G401 (cell line): ENCODE data around the gene CHIA. TPM values are rescaled to one million over a fixed set of nuclear protein-coding genes. Genes with fewer than 3 reads are reported as not detected.
"Not testable (repeated sequence)": the region's sequence is repeated elsewhere in the genome, so short reads cannot be mapped to it uniquely, and the experiment has no call there.

ENCODE experiments used
- DNase-seq: peaks from one replicate; pipeline ENCODE4 v3.0.0-alpha.2; 2015; ENCODE audit warnings: low spot score
- in situ Hi-C: cut with HindIII; loops from 2 replicates; pipeline ENCODE4 v1.10.0; 2016; ENCODE audit warnings: low sequenced_read_pairs, mixed read lengths
- total RNA-seq: library from RNA; depleted of rRNA; stranded (reverse); fragments of >200 nt; shearing (Covaris generic); gene quantifications from 2 replicates; pipeline ENCODE4 v1.2.3, GENCODE V29; 2014; rRNA removed

The CHIA gene
- total RNA-seq, 1 experiment from 2014 or later = not detected

- DNase-seq = no peak
- in situ Hi-C loops = no loop called here
These were observed 63.9 kb downstream of the CHIA start for GRCh38 chr1:111354584-111354983.

GRCh38 chr1:111358964-111359363 is 68.3 kb downstream of the CHIA start:
- no peak for DNase-seq
- in situ Hi-C loops = no loop called here

GRCh38 chr1:111359376-111359775 is 68.7 kb downstream of the CHIA start:
- in situ Hi-C loops = no loop called here

GRCh38 chr1:111360257-111360656 is 69.6 kb downstream of the CHIA start:
- in situ Hi-C loops, DNase-seq: not testable (repeated sequence)

More at GRCh38 chr1:111359376-111359775, 68.7 kb downstream of the CHIA start:
- DNase-seq = no peak

- no peak for DNase-seq
- in situ Hi-C loops = no loop called here
These were observed 71.1 kb downstream of the CHIA start for GRCh38 chr1:111361761-111362160.

- in situ Hi-C loops = no loop called here
- DNase-seq = no peak
These were observed 74.0 kb downstream of the CHIA start for GRCh38 chr1:111364690-111365089.

- in situ Hi-C loops = no loop called here
- DNase-seq = no peak
These were observed 75.6 kb downstream of the CHIA start for GRCh38 chr1:111366256-111366655.

- no peak for DNase-seq
- in situ Hi-C loops = no loop called here
These were observed 78.5 kb downstream of the CHIA start for GRCh38 chr1:111369177-111369576.

GRCh38 chr1:111369645-111370044 is 79.0 kb downstream of the CHIA start:
- in situ Hi-C loops = no loop called here

More at GRCh38 chr1:111369645-111370044, 79.0 kb downstream of the CHIA start:
- no peak for DNase-seq

Other genes starting within 250 kb of the CHIA start
- gene DRAM2, start 150.8 kb upstream of the CHIA start, total RNA-seq = 25.1 and 45.0 TPM in 2 replicates
- gene CEPT1, start 150.6 kb upstream of the CHIA start, total RNA-seq = 23.4 and 23.8 TPM in 2 replicates
- gene DENND2D, start 90.2 kb upstream of the CHIA start, total RNA-seq = not detected in 2 replicates
- gene CHI3L2, start 63.1 kb upstream of the CHIA start, total RNA-seq = not detected in 2 replicates
- gene OVGP1, start 136.9 kb downstream of the CHIA start, total RNA-seq = not detected in 2 replicates
- 89.2 and 134 TPM in 2 replicates for gene WDR77, start 158.4 kb downstream of the CHIA start, total RNA-seq
- 744 and 851 TPM in 2 replicates for gene ATP5PB, start 158.6 kb downstream of the CHIA start, total RNA-seq
- gene C1orf162, start 183.1 kb downstream of the CHIA start, total RNA-seq = 0.51 TPM in 1 of 2 replicates, not detected in the other
- not detected in 2 replicates for gene ADORA3, start 212.8 kb downstream of the CHIA start, total RNA-seq
- gene TMIGD3, start 212.8 kb downstream of the CHIA start, total RNA-seq = not detected in 2 replicates